Fibroblast of lung (primary cell): Measurements from ENCODE around the gene ADIPOR1.

ENCODE experiments used
- CTCF ChIP-seq, 2 donors: IDR thresholded peaks in 1 of 2; conservative IDR thresholded peaks in 1 of 2; 1 replicate in 1 of 2; 2 replicates in 1 of 2; pipeline ENCODE4 v1.5.1; 2011 to 2012; ENCODE audit warnings: low read length in 2 of 2, control low read depth in 1 of 2, inconsistent platforms in 1 of 2, low read depth in 1 of 2, mild to moderate bottlenecking in 1 of 2
- EZH2 ChIP-seq: IDR thresholded peaks from 2 replicates; pipeline ENCODE4 v1.5.1; 2012; ENCODE audit warnings: low read length, control low read depth, mild to moderate bottlenecking; ENCODE audit errors: missing control alignments

GRCh38 chr1:202952818-202953217 is 5.3 kb downstream of the ADIPOR1 start:
- TF ChIP-seq CTCF (conservative IDR thresholded peaks at IDR 0.05 in 1 of 2, IDR thresholded peaks at IDR 0.05 in 1 of 2; ENCODE audit: low read depth in 1 of 2, low read length in 2 of 2) = no peak
- no peak for TF ChIP-seq EZH2
